ENCODE data around the gene KIAA1328.
"Not testable (repeated sequence)": the region's sequence is repeated elsewhere in the genome, so short reads cannot be mapped to it uniquely, and the experiment has no call there.

The KIAA1328 gene

GRCh38 chr18:36887114-36887513 is 58.2 kb downstream of the KIAA1328 start:
- DNase-seq (ENCODE audit: low read depth in 2 of 2), result no peak

GRCh38 chr18:36887864-36888263 is 58.9 kb downstream of the KIAA1328 start:
- DNase-seq (ENCODE audit: low read depth in 2 of 2), result no peak

GRCh38 chr18:36888778-36889177 is 59.9 kb downstream of the KIAA1328 start:
- DNase-seq (ENCODE audit: low read depth in 2 of 2), result no peak

- DNase-seq (ENCODE audit: low read depth in 2 of 2), result no peak
These were observed 60.4 kb downstream of the KIAA1328 start for GRCh38 chr18:36889321-36889720.

- no peak for DNase-seq (ENCODE audit: low read depth in 2 of 2)
These were observed 60.8 kb downstream of the KIAA1328 start for GRCh38 chr18:36889742-36890141.

- no peak for DNase-seq (ENCODE audit: low read depth in 2 of 2)
These were observed 61.7 kb downstream of the KIAA1328 start for GRCh38 chr18:36890598-36890997.

GRCh38 chr18:36893227-36893626 is 64.3 kb downstream of the KIAA1328 start:
- DNase-seq (ENCODE audit: low read depth in 2 of 2), result no peak

- DNase-seq (ENCODE audit: low read depth in 2 of 2), result no peak
These were observed 66.7 kb downstream of the KIAA1328 start for GRCh38 chr18:36895606-36896005.

- no peak for DNase-seq (ENCODE audit: low read depth in 2 of 2)
These were observed 68.3 kb downstream of the KIAA1328 start for GRCh38 chr18:36897253-36897652.

GRCh38 chr18:36899289-36899688 is 70.4 kb downstream of the KIAA1328 start:
- no peak for DNase-seq (ENCODE audit: low read depth in 2 of 2)

GRCh38 chr18:36900466-36900865 is 71.5 kb downstream of the KIAA1328 start:
- no peak for DNase-seq (ENCODE audit: low read depth in 2 of 2)

- no peak for DNase-seq (ENCODE audit: low read depth in 2 of 2)
These were observed 72.4 kb downstream of the KIAA1328 start for GRCh38 chr18:36901277-36901701.

- DNase-seq (ENCODE audit: low read depth in 2 of 2), result no peak
These were observed 74.4 kb downstream of the KIAA1328 start for GRCh38 chr18:36903215-36903928.

GRCh38 chr18:36905571-36905970 is 76.6 kb downstream of the KIAA1328 start:
- DNase-seq (ENCODE audit: low read depth in 2 of 2), result no peak

GRCh38 chr18:36909282-36909681 is 80.4 kb downstream of the KIAA1328 start:
- DNase-seq (ENCODE audit: low read depth in 2 of 2), result not testable (repeated sequence)

- no peak for DNase-seq (ENCODE audit: low read depth in 2 of 2)
These were observed 84.0 kb downstream of the KIAA1328 start for GRCh38 chr18:36912887-36913286.

- DNase-seq (ENCODE audit: low read depth in 2 of 2), result no peak
These were observed 89.0 kb downstream of the KIAA1328 start for GRCh38 chr18:36917907-36918306.

- no peak for DNase-seq (ENCODE audit: low read depth in 2 of 2)
These were observed 100.7 kb downstream of the KIAA1328 start for GRCh38 chr18:36929601-36930000.

GRCh38 chr18:36931106-36931505 is 102.2 kb downstream of the KIAA1328 start:
- no peak for DNase-seq (ENCODE audit: low read depth in 2 of 2)

- no peak for DNase-seq (ENCODE audit: low read depth in 2 of 2)
These were observed 104.6 kb downstream of the KIAA1328 start for GRCh38 chr18:36933552-36933951.

- DNase-seq (ENCODE audit: low read depth in 2 of 2), result no peak
These were observed 106.0 kb downstream of the KIAA1328 start for GRCh38 chr18:36934884-36935283.

GRCh38 chr18:36942264-36942663 is 113.3 kb downstream of the KIAA1328 start:
- DNase-seq (ENCODE audit: low read depth in 2 of 2), result no peak

- no peak for DNase-seq (ENCODE audit: low read depth in 2 of 2)
These were observed 119.0 kb downstream of the KIAA1328 start for GRCh38 chr18:36947820-36948348.

- no peak for DNase-seq (ENCODE audit: low read depth in 2 of 2)
These were observed 121.4 kb downstream of the KIAA1328 start for GRCh38 chr18:36950282-36950681.

Measured in stimulated activated CD8-positive, alpha-beta memory T cell treated with anti-CD3 and anti-CD28 coated beads, Interleukin-15, amount 100 ng/mL, for 4 hours (primary cell).